H1 (cell line): ENCODE results near the gene KCNK2.

Experiments used
- ATF3 ChIP-seq: IDR thresholded peaks from 2 replicates; pipeline ENCODE4 v1.6.1; 2011; ENCODE audit warnings: low read depth, mild to moderate bottlenecking, low read length; ENCODE audit not compliant: insufficient read depth
- CTCF ChIP-seq, 3 experiments: IDR thresholded peaks; 1 replicate in 2 of 3; 2 replicates in 1 of 3; pipeline versions ENCODE4 v1.5.1 to v1.6.1; 2011; ENCODE audit warnings: low read length in 3 of 3, mild to moderate bottlenecking in 3 of 3, inconsistent platforms in 2 of 3, low read depth in 1 of 3, moderate library complexity in 1 of 3; ENCODE audit not compliant: insufficient read depth in 1 of 3; ENCODE audit errors: control extremely low read depth in 1 of 3
- JUND ChIP-seq: IDR thresholded peaks from 2 replicates; pipeline ENCODE4 v1.6.1; 2011; ENCODE audit warnings: mild to moderate bottlenecking, improper control_type of control experiment, low read length
- MAX ChIP-seq: IDR thresholded peaks from 2 replicates; pipeline ENCODE4 v1.6.1; 2012; ENCODE audit warnings: inconsistent platforms
- POLR2A ChIP-seq, 2 experiments: IDR thresholded peaks; 1 replicate in 1 of 2; 2 replicates in 1 of 2; pipeline ENCODE4 v1.6.1; 2011; ENCODE audit warnings: low read depth in 2 of 2, low read length in 2 of 2, mild to moderate bottlenecking in 2 of 2; ENCODE audit errors: control extremely low read depth in 1 of 2
- POLR2AphosphoS5 ChIP-seq: IDR thresholded peaks from 2 replicates; pipeline ENCODE4 v1.6.1; 2011; ENCODE audit warnings: low read depth, low read length

GRCh38 chr1:215132156-215132555, 49.6 kb downstream of the KCNK2 start:
- TF ChIP-seq CTCF (IDR thresholded peaks at IDR 0.05; ENCODE audit: control extremely low read depth in 1 of 3, insufficient read depth in 1 of 3, low read depth in 1 of 3, low read length in 3 of 3): no peak
- TF ChIP-seq POLR2AphosphoS5: no peak
- TF ChIP-seq ATF3: no peak
- TF ChIP-seq MAX: no peak
- TF ChIP-seq POLR2A (IDR thresholded peaks at IDR 0.05; ENCODE audit: control extremely low read depth in 1 of 2, low read depth in 2 of 2, low read length in 2 of 2): no peak
- no peak for TF ChIP-seq JUND
